GM12878 (cell line): ENCODE results near the gene PDIA5. TPM values are rescaled to one million over a fixed set of nuclear protein-coding genes. Genes with fewer than 3 reads are reported as not detected.

Source experiments
- ATAC-seq: fragments of 200-7000 bp; cut with Tn5 transposase; 3 replicates; pipeline ENCODE4 v1.9.1; 2020; ENCODE audit warnings: mild to moderate bottlenecking, moderate library complexity
- BruUV-seq: library from RNA; stranded (reverse); fragments of 400-500 nt; replicated peaks from 2 replicates; lab custom pipeline; 2021; lab: Mats Ljungman, UMichigan
- CTCF ChIA-PET: fragments of 300-600 bp; sonication (Branson Sonifier 250); formaldehyde crosslinking; extraction: SDS; loops from one replicate; lab custom pipeline; 2021; ENCODE audit warnings: inconsistent platforms; lab: Yijun Ruan, JAX
- POLR2A ChIA-PET: fragments of 350-600 bp; formaldehyde crosslinking; extraction: SDS; loops from one replicate; lab custom pipeline; 2021; ENCODE audit warnings: inconsistent platforms; lab: Charles Lee
- RAD21 ChIA-PET: fragments of 300-600 bp; sonication (Branson Sonifier 250); formaldehyde crosslinking; loops from one replicate; lab custom pipeline; 2023; ENCODE audit warnings: antibody characterized with exemption; ENCODE audit not compliant: unreplicated experiment; lab: Charles Lee
- SMC1A ChIA-PET: fragments of 300-600 bp; sonication (Branson Sonifier 250); formaldehyde crosslinking; loops from one replicate; lab custom pipeline; 2023; ENCODE audit not compliant: unreplicated experiment, uncharacterized antibody; lab: Charles Lee
- DNase-seq: peaks from one replicate; pipeline ENCODE4 v3.0.0-alpha.2; 2011; ENCODE audit warnings: low read depth, low spot score
- FAIRE-seq: peaks from 3 replicates; lab custom pipeline; 2011; peaks lifted over from hg19 to GRCh38; lab: Jason Lieb, UNC
- H2AFZ ChIP-seq: 2 replicates; pipeline ENCODE4 v1.6.0; 2011; ENCODE audit warnings: low read depth, low read length, control low read depth; ENCODE audit not compliant: control insufficient read depth
- H3K27ac ChIP-seq: 2 replicates; pipeline ENCODE4 v1.5.1; 2011; ENCODE audit warnings: control low read depth; ENCODE audit not compliant: control insufficient read depth, insufficient read depth
- H3K27me3 ChIP-seq, 2 experiments: replicated peaks in 1 of 2; 2 replicates each; pipeline versions ENCODE4 v1.6.0 to v1.6.1; 2011; ENCODE audit warnings: low read length in 1 of 2; ENCODE audit not compliant: control insufficient read depth in 2 of 2, insufficient read depth in 2 of 2
- H3K36me3 ChIP-seq, 2 experiments: 2 replicates each; pipeline ENCODE4 v1.5.1; 2011; ENCODE audit warnings: low read length in 1 of 2; ENCODE audit not compliant: control insufficient read depth in 2 of 2, insufficient read depth in 2 of 2
- H3K4me1 ChIP-seq: 2 replicates; pipeline ENCODE4 v1.6.1; 2011; ENCODE audit warnings: mild to moderate bottlenecking, low read length, moderate library complexity, mixed read lengths; ENCODE audit not compliant: control insufficient read depth, insufficient read depth
- H3K4me2 ChIP-seq: 2 replicates; pipeline ENCODE4 v1.6.0; 2011; ENCODE audit warnings: control low read depth; ENCODE audit not compliant: control insufficient read depth, insufficient read depth
- H3K4me3 ChIP-seq: fragments of 200-600 bp; sonication (generic); 2 replicates; pipeline ENCODE4 v1.5.1; 2016
- H3K79me2 ChIP-seq: 2 replicates; pipeline ENCODE4 v1.6.0; 2011; ENCODE audit warnings: low read length; ENCODE audit not compliant: control insufficient read depth, insufficient read depth
- H3K9ac ChIP-seq: 2 replicates; pipeline ENCODE4 v1.8.0; 2011; ENCODE audit warnings: low read length, control low read depth, mixed read lengths; ENCODE audit not compliant: control insufficient read depth, insufficient read depth
- H3K9me3 ChIP-seq: replicated peaks from 3 replicates; pipeline ENCODE4 v1.5.1; 2011; ENCODE audit warnings: mild to moderate bottlenecking, low read length; ENCODE audit not compliant: control insufficient read depth, insufficient read depth
- H4K20me1 ChIP-seq: 2 replicates; pipeline ENCODE4 v1.6.0; 2011; ENCODE audit not compliant: control insufficient read depth, insufficient read depth
- ASH2L ChIP-seq: fragments of 300-600, 200-600 bp; sonication (generic); IDR thresholded peaks from 2 replicates; pipeline ENCODE4 v1.6.1; 2017; ENCODE audit warnings: low read depth, mild to moderate bottlenecking, borderline replicate concordance
- CREM ChIP-seq: IDR thresholded peaks from 2 replicates; pipeline ENCODE4 v1.6.1; 2014; ENCODE audit warnings: antibody characterized with exemption, low read depth
- E2F8 ChIP-seq: fragments of 450-650 bp; IDR thresholded peaks from 2 replicates; pipeline ENCODE4 v1.6.1; 2018; ENCODE audit warnings: mild to moderate bottlenecking, low read depth, moderate library complexity; ENCODE audit not compliant: partially characterized antibody
- ESRRA ChIP-seq: IDR thresholded peaks from 2 replicates; pipeline ENCODE4 v1.6.1; 2012; ENCODE audit warnings: mild to moderate bottlenecking, low read length, improper control_type of control experiment
- FOXM1 ChIP-seq: IDR thresholded peaks from 2 replicates; pipeline ENCODE4 v1.6.1; 2012; ENCODE audit warnings: low read depth, mild to moderate bottlenecking, inconsistent platforms, low read length, moderate library complexity
- IRF3 ChIP-seq: fragments of 450-650 bp; IDR thresholded peaks from 2 replicates; pipeline ENCODE4 v1.6.1; 2014; ENCODE audit warnings: mild to moderate bottlenecking
- MEF2A ChIP-seq: IDR thresholded peaks from 2 replicates; pipeline ENCODE4 v1.6.1; 2011; ENCODE audit warnings: low read depth, mild to moderate bottlenecking, low read length, moderate library complexity; ENCODE audit not compliant: insufficient read depth
- RUNX3 ChIP-seq: IDR thresholded peaks from 2 replicates; pipeline ENCODE4 v1.6.1; 2012; ENCODE audit warnings: low read length, inconsistent platforms
- SIN3A ChIP-seq: IDR thresholded peaks from 2 replicates; pipeline ENCODE4 v1.6.1; 2012; ENCODE audit warnings: low read depth, low read length, improper control_type of control experiment
- SKIL ChIP-seq: fragments of 450-650 bp; IDR thresholded peaks from 2 replicates; pipeline ENCODE4 v1.6.1; 2017; ENCODE audit warnings: mild to moderate bottlenecking, low read depth, inconsistent platforms; ENCODE audit not compliant: poor library complexity, severe bottlenecking
- SUPT20H ChIP-seq: IDR thresholded peaks from 2 replicates; pipeline ENCODE4 v1.6.1; 2011; ENCODE audit warnings: low read depth, mild to moderate bottlenecking, low read length, moderate library complexity, borderline replicate concordance; ENCODE audit not compliant: control insufficient read depth
- YBX1 ChIP-seq: fragments of 450-650 bp; IDR thresholded peaks from 2 replicates; pipeline ENCODE4 v1.6.1; 2016; ENCODE audit warnings: antibody characterized with exemption
- WGBS: methylation state at CpG from one replicate; pipeline ENCODE4 v1.1.6; 2016; ENCODE audit warnings: low lambda C conversion rate; ENCODE audit not compliant: insufficient replicate concordance, insufficient coverage; ENCODE audit errors: missing lambda C conversion rate; 5-methylcytosine and 5-hydroxymethylcytosine counted together
- in situ Hi-C: fragments of 300-500 bp; cut with MboI; formaldehyde crosslinking; loops from 9 replicates; pipeline ENCODE4 v1.14.3; 2018; ENCODE audit warnings: mixed read lengths
- intact Hi-C: fragments of 100-400 bp; cut with micrococcal nuclease; formaldehyde crosslinking; loops from one replicate; pipeline ENCODE4 v1.14.2; 2022; ENCODE audit not compliant: unreplicated experiment
- polyA plus RNA-seq, 11 experiments: library from polyadenylated mRNA; depleted of rRNA in 4 of 11; unstranded in 6 of 11; stranded (reverse) in 5 of 11; fragments of >200 nt; fragmentation: Nextera tagmentation in 4 of 11; fragmentation: Illumina TruSeq in 1 of 11; extraction: Ambion mirVana in 4 of 11; extraction: Trizol in 1 of 11; gene quantifications; 1 replicate in 1 of 11; 2 replicates in 10 of 11; pipeline versions ENCODE4 v1.2.1 to v1.2.3, GENCODE V29; 2011 to 2016; ENCODE audit warnings: inconsistent platforms in 2 of 11, missing spikeins in 2 of 11, low read depth in 1 of 11
- total RNA-seq, 4 experiments: library from RNA; depleted of rRNA in 3 of 4; stranded (reverse); fragments of >200 nt in 3 of 4; fragmentation: Illumina TruSeq in 1 of 4; extraction: Trizol in 1 of 4; gene quantifications; 2 replicates each; pipeline versions ENCODE4 v1.2.1 to v1.2.3, GENCODE V29; 2013 to 2021
- TF ChIP-seq, protein P1 (sequence below): fragments of 150-350 bp; IDR thresholded peaks from 2 replicates; pipeline ENCODE4 v1.6.1; 2016; ENCODE audit warnings: low read depth, low read length

The PDIA5 gene
- total and polyA plus RNA-seq, 10 of the 15 experiments (the other 5 are each of a cell fraction or from before 2014, with no cell fraction given) = 4.1 to 24.8 (median 19.2) TPM

GRCh38 chr3:123055352-123055751 is 11.5 kb upstream of the PDIA5 start:
- ChIA-PET POLR2A (no interaction called here), CTCF (interaction anchor here (1.2 kb wide), 1 partner anchor 61 kb away, joined by 4 read pairs; no protein-coding TSS in a partner anchor), SMC1A (no interaction called here), RAD21 (no interaction called here)
- intact Hi-C loops (no loop called here), in situ Hi-C loops (no loop called here)
- no peak for FAIRE-seq
- Histone ChIP-seq H3K4me2 (no peak overlapping the region), H3K27me3 (peaks cover 2 to 3% of the 10 kb centered on the region in 2 experiments; a peak in 2 of 4 replicates), H3K4me1 (no peaks in the 10 kb centered on the region), H3K79me2 (no peaks in the 10 kb centered on the region), H2AFZ (no peak overlapping the region), H3K9me3 (no peaks in the 10 kb centered on the region), H3K27ac (no peak overlapping the region), H3K4me3 (no peak overlapping the region), H3K9ac (no peak overlapping the region), H4K20me1 (no peaks in the 10 kb centered on the region), H3K36me3 (no peaks in the 10 kb centered on the region)
- no peak for ATAC-seq
- no peak for DNase-seq
- BruUV-seq = no TSS peak
- TF ChIP-seq ASH2L (no peak), SIN3A (no peak), ESRRA (no peak), RUNX3 (no peak), SKIL (no peak), CREM (no peak), E2F8 (no peak), MEF2A (no peak), FOXM1 (no peak), IRF3 (no peak), YBX1 (no peak), SUPT20H (no peak)
- TF ChIP-seq, protein P1, sequence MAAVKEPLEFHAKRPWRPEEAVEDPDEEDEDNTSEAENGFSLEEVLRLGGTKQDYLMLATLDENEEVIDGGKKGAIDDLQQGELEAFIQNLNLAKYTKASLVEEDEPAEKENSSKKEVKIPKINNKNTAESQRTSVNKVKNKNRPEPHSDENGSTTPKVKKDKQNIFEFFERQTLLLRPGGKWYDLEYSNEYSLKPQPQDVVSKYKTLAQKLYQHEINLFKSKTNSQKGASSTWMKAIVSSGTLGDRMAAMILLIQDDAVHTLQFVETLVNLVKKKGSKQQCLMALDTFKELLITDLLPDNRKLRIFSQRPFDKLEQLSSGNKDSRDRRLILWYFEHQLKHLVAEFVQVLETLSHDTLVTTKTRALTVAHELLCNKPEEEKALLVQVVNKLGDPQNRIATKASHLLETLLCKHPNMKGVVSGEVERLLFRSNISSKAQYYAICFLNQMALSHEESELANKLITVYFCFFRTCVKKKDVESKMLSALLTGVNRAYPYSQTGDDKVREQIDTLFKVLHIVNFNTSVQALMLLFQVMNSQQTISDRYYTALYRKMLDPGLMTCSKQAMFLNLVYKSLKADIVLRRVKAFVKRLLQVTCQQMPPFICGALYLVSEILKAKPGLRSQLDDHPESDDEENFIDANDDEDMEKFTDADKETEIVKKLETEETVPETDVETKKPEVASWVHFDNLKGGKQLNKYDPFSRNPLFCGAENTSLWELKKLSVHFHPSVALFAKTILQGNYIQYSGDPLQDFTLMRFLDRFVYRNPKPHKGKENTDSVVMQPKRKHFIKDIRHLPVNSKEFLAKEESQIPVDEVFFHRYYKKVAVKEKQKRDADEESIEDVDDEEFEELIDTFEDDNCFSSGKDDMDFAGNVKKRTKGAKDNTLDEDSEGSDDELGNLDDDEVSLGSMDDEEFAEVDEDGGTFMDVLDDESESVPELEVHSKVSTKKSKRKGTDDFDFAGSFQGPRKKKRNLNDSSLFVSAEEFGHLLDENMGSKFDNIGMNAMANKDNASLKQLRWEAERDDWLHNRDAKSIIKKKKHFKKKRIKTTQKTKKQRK = no peak
- WGBS = 47% methylated on average over 5 of the region's 5 CpGs
